Heart left ventricle (tissue), 13 donors: ENCODE data around the gene PSTPIP1.

Experiments used
- CTCF ChIP-seq, 12 donors: fragments of 200-600 bp; sonication (generic) in 4 of 12; IDR thresholded peaks; one replicate each; pipeline versions ENCODE4 v1.5.0 to v1.8.0; 2018 to 2022; ENCODE audit warnings: antibody characterized with exemption in 12 of 12, mild to moderate bottlenecking in 5 of 12
- POLR2A ChIP-seq, 2 donors: fragments of 450-650 bp; IDR thresholded peaks; one replicate each; pipeline ENCODE4 v1.6.1; 2017; ENCODE audit warnings: antibody characterized with exemption in 2 of 2, mild to moderate bottlenecking in 2 of 2, moderate library complexity in 2 of 2
- donor health status: ischemic (EF 13 %, LVEDD 7.1; RV severe dilation, severe dysfunction).
- donor health status: DM: no; HTN: yes; CAD: no.
- donor health status: DM: no; HTN: no; CAD: no.
- donor health status: ischemic (EF 25% LVEDD 6.9; RV normal size, moderate dysfunction).
- donor health status: ischemic (EF 25% LVEDD 5.7; RV mildly dilated, moderate dysfunction).
- donor health status: ischemic (EF 35%, LVEDD 5.7; RV mildly dilated, moderate dysfunction).
- donor health status: nonischemic (EF 11% LVEDD 7.7; RV severe dilation, severe dysfunction).
- donor health status: DM: yes; HTN: yes; CAD: no.
- donor health status: PGD.
- donor health status: ischemic (EF 29% LVEDD 5.4; RV normal size, mild dysfunction).
- donor health status: nonischemic (EF 23%, LVEDD 6.1; RV moderate dilation, normal function).

- TF ChIP-seq CTCF (IDR thresholded peaks at IDR 0.05) (no peak), POLR2A (IDR thresholded peaks at IDR 0.05) (no peak)
These were observed 75.2 kb downstream of the PSTPIP1 start for GRCh38 chr15:77070180-77070494.
